Urinary bladder (tissue), 4 donors: ENCODE data around the gene TMEM116. TPM values are rescaled to one million over a fixed set of nuclear protein-coding genes. Genes with fewer than 3 reads are reported as not detected.
"Not testable (repeated sequence)": the region's sequence is repeated elsewhere in the genome, so short reads cannot be mapped to it uniquely, and the experiment has no call there.

Source experiments
- DNase-seq: peaks from one replicate; pipeline ENCODE4 v3.0.0-alpha.2; 2015; ENCODE audit errors: extremely low spot score
- H3K27ac ChIP-seq: one replicate; pipeline ENCODE4 v1.5.1; 2013; ENCODE audit warnings: low read depth, mild to moderate bottlenecking, moderate library complexity
- H3K36me3 ChIP-seq: one replicate; pipeline ENCODE4 v1.6.1; 2013; ENCODE audit warnings: mild to moderate bottlenecking, moderate library complexity; ENCODE audit not compliant: insufficient read depth
- H3K4me1 ChIP-seq: one replicate; pipeline ENCODE4 v1.6.1; 2013; ENCODE audit warnings: mild to moderate bottlenecking, moderate library complexity; ENCODE audit not compliant: insufficient read depth
- H3K4me3 ChIP-seq: one replicate; pipeline ENCODE4 v1.5.1; 2013; ENCODE audit warnings: low read depth, low read length
- WGBS: extraction: QIAGEN DNeasy Blood & Tissue Kit; methylation state at CpG from one replicate; pipeline ENCODE4 v1.1.7; 2013; 5-methylcytosine and 5-hydroxymethylcytosine counted together
- polyA plus RNA-seq: library from polyadenylated mRNA; stranded (reverse); fragments of 200-250 nt; gene quantifications from one replicate; pipeline ENCODE4 v1.2.3, GENCODE V29; 2013
- total RNA-seq: library from RNA; depleted of rRNA; stranded (reverse); fragments of >200 nt; gene quantifications from one replicate; pipeline ENCODE4 v1.2.3, GENCODE V29; 2014
- donor health status: healthy with polysubstance abuse.
- donor health status: healthy.

Gene TMEM116
- total and polyA plus RNA-seq, 2 donors = 6.4 to 18.3 TPM

DNA sequence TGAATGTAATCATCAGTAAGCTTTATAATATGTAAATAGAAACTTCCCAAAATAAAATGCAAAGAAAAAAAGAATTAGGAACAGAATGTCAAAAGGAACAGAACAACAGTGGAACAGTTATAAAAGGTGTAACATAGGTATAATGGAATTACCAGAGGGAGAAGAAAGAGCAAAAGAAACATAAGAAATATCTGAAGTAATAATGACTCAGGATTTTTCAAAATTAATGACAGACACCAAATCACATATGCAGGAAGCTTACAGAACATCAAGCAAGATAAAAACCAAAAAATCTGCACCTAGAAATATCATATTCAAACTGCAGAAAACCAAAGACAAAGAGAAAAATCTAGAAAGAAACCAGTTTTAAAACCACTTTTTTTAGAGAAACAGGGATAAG is 36.1 kb downstream of the TMEM116 start:
- no peak overlapping the region for H3K4me3 ChIP-seq
- no peak overlapping the region for H3K27ac ChIP-seq
- no peaks in the 10 kb centered on the region for H3K4me1 ChIP-seq
- DNase-seq = no peak
- no peaks in the 10 kb centered on the region for H3K36me3 ChIP-seq

DNA sequence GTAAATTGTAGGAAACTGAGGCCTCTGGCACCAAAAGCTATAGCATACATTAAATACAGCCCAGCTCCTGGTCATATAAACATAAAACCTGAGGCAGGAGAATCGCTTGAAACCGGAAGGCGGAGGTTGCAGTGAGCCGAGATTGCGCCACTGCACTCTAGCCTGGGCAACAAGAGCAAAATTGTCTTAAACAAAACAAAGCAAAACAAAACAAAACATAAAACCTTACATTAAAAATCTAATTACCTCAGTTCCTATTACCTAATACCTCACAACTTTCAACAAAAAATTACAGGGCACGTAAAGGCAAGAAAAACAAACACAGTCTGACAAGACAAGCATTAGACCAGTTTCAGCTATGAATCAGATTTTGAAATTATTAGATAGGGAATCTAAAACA is 36.7 kb downstream of the TMEM116 start:
- DNase-seq = no peak
- H3K36me3 ChIP-seq = no peaks in the 10 kb centered on the region
- no peaks in the 10 kb centered on the region for H3K4me1 ChIP-seq
- WGBS = 89% methylated on average over 6 of the region's 6 CpGs
- H3K4me3 ChIP-seq = no peak overlapping the region
- H3K27ac ChIP-seq = no peak overlapping the region

GRCh38 chr12:111975161-111975931 is 37.6 kb downstream of the TMEM116 start:
- no peak overlapping the region for H3K4me3 ChIP-seq
- WGBS = 85% methylated on average over 5 of the region's 5 CpGs
- no peak for DNase-seq
- H3K36me3 ChIP-seq = no peaks in the 10 kb centered on the region
- no peaks in the 10 kb centered on the region for H3K4me1 ChIP-seq
- H3K27ac ChIP-seq = no peak overlapping the region

- H3K4me1 ChIP-seq = no peaks in the 10 kb centered on the region
- no peak overlapping the region for H3K27ac ChIP-seq
Observed at GRCh38 chr12:111971800-111972199, 41.2 kb downstream of the TMEM116 start.

GRCh38 chr12:111964935-111965334 is 48.0 kb downstream of the TMEM116 start:
- no peak for DNase-seq
- no peak overlapping the region for H3K4me3 ChIP-seq
- 83% methylated on average over 1 of the region's 1 CpG for WGBS
- no peaks in the 10 kb centered on the region for H3K4me1 ChIP-seq
- no peak overlapping the region for H3K27ac ChIP-seq
- H3K36me3 ChIP-seq = no peaks in the 10 kb centered on the region

More at GRCh38 chr12:111971800-111972199, 41.2 kb downstream of the TMEM116 start:
- DNase-seq = no peak
- no peaks in the 10 kb centered on the region for H3K36me3 ChIP-seq
- no peak overlapping the region for H3K4me3 ChIP-seq

GRCh38 chr12:111959518-111959917 is 53.4 kb downstream of the TMEM116 start:
- not testable (repeated sequence) for H3K36me3 ChIP-seq, H3K4me1 ChIP-seq, H3K4me3 ChIP-seq, H3K27ac ChIP-seq, DNase-seq
- WGBS = 95% methylated on average over 2 of the region's 2 CpGs

- not testable (repeated sequence) for H3K4me1 ChIP-seq, H3K27ac ChIP-seq, H3K36me3 ChIP-seq, DNase-seq, H3K4me3 ChIP-seq
- WGBS = 97% methylated on average over 31 of the region's 31 CpGs
Observed at GRCh38 chr12:111957224-111957623, 55.7 kb downstream of the TMEM116 start.

DNA sequence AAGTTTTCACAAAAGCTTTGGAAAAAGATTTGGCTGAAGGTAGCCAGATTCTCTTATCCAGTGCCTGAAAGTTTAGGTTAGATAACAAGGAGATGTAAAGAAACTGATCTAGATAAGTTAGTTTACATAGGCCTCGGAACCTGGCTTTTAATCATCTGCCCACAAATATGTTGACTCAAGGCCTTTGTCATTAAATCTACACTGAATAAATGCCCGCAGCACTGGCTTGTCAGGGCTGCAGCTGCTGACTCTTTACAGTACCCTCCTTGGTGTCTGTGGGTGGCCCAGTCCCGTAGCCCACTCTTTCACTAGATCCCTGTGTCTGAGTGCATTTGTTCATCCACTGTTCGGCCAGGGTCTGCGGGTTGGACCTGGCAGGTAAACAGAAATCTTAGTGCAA is 58.0 kb downstream of the TMEM116 start:
- 81% methylated on average over 5 of the region's 5 CpGs for WGBS

GRCh38 chr12:111953455-111953854 is 59.5 kb downstream of the TMEM116 start:
- no peak for DNase-seq
- 71% methylated on average over 4 of the region's 4 CpGs for WGBS

More for the DNA sequence above, 58.0 kb downstream of the TMEM116 start:
- Histone ChIP-seq H3K36me3 (peaks cover 1% of the 10 kb centered on the region), H3K27ac (no peak overlapping the region), H3K4me3 (no peak overlapping the region), H3K4me1 (no peaks in the 10 kb centered on the region)
- DNase-seq = no peak

DNA sequence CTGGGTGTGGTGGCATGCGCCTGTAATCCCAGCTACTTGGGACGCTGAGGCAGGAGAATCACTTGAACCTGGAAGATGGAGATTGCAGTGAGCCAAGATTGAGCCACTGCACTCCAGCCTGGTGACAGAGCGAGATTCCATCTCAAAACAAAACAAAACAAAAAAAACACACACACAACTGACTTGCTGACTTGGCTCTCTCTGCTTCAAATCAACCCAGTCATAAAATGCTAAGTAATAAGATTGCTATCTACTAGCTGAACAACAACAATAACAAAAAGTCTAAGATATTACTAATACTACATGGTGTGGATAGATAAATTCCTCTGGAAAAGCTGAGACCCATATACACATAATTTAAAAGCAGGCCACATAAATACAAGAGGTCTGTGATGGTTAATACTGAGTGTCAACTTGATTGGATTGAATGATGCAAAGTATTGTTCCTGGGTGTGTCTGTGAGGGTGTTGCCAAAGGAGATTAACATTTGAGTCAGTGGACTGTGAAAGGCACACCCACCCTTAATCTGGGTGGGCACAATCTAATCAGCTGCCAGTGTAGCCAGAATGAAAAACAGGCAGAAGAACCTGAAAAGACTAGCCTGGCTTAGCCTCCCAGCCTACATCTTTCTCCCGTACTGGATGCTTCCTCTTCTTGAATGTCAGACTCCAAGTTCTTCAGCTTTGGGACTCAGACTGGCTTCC is 60.7 kb downstream of the TMEM116 start:
- H3K36me3 ChIP-seq = not testable (repeated sequence)
- WGBS = 92% methylated on average over 4 of the region's 4 CpGs

More at GRCh38 chr12:111953455-111953854, 59.5 kb downstream of the TMEM116 start:
- H3K36me3 ChIP-seq = peaks cover 1% of the 10 kb centered on the region
- H3K27ac ChIP-seq = no peak overlapping the region
- no peak overlapping the region for H3K4me3 ChIP-seq
- H3K4me1 ChIP-seq = no peaks in the 10 kb centered on the region

GRCh38 chr12:111950961-111951676 is 61.8 kb downstream of the TMEM116 start:
- 79% methylated on average over 3 of the region's 3 CpGs for WGBS
- H3K4me1 ChIP-seq, H3K36me3 ChIP-seq, DNase-seq, H3K27ac ChIP-seq, H3K4me3 ChIP-seq: not testable (repeated sequence)

More for the DNA sequence above, 60.7 kb downstream of the TMEM116 start:
- not testable (repeated sequence) for H3K4me1 ChIP-seq, DNase-seq, H3K4me3 ChIP-seq, H3K27ac ChIP-seq

DNA sequence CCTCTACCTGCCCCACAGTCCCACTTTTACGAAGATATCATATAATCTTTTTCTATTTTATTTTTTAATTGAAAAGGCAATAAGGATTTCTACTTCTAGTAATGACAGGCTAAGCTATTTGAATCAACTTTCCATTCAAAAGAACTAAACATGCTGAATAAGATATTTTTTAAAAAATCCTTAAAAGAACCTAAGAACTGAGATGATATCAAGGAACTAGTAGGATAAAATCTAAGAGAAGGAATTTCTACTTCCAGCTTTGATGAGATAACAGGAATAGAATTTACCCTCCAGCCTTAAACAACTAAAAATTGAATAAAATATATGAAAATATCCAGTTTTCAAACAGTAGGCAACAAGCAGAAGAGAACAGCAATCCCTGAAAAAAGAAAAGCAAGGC is 69.0 kb downstream of the TMEM116 start:
- Histone ChIP-seq H3K4me1 (no peaks in the 10 kb centered on the region), H3K4me3 (no peak overlapping the region), H3K36me3 (no peaks in the 10 kb centered on the region), H3K27ac (no peak overlapping the region)
- DNase-seq = no peak
- WGBS = 96% methylated on average over 1 of the region's 1 CpG

DNA sequence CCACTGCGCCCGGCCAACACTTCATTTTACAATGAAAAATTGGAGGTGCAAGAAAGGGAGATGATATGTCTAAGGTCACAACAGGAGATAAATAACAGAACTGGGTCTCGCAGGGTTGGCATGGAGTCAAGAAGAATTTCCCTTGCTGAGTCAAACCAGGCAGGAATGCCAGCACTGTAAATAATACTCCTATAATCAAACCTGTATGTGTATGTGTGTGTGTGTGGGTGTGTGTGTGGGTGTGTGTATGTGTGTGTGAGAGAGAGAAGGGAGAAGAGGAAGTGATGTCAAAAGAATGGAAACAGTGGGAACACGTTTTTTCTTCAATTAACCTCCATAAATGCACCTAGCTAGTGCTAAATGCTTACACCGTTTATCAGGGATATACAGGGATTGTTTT is 70.4 kb downstream of the TMEM116 start:
- 54% methylated on average over 5 of the region's 5 CpGs for WGBS

GRCh38 chr12:111937429-111937828 is 75.5 kb downstream of the TMEM116 start:
- DNase-seq = no peak
- H3K4me3 ChIP-seq = no peak overlapping the region
- H3K27ac ChIP-seq = no peak overlapping the region
- WGBS = 52% methylated on average over 1 of the region's 1 CpG
- H3K36me3 ChIP-seq = no peaks in the 10 kb centered on the region
- H3K4me1 ChIP-seq = no peaks in the 10 kb centered on the region

More for the DNA sequence above, 70.4 kb downstream of the TMEM116 start:
- Histone ChIP-seq H3K36me3 (no peaks in the 10 kb centered on the region), H3K4me3 (no peak overlapping the region), H3K27ac (no peak overlapping the region), H3K4me1 (no peaks in the 10 kb centered on the region)
- no peak for DNase-seq
